Neutrophil (primary cell): Measurements from ENCODE around the gene ZNF879.

Experiments
- H3K27ac ChIP-seq: fragments of 200-600 bp; sonication (generic); 2 replicates; pipeline ENCODE4 v1.5.1; 2016; ENCODE audit warnings: mild to moderate bottlenecking, moderate library complexity
- H3K27me3 ChIP-seq: fragments of 200-600 bp; sonication (generic); 2 replicates; pipeline ENCODE4 v1.6.0; 2016; ENCODE audit warnings: mild to moderate bottlenecking
- H3K36me3 ChIP-seq: fragments of 200-600 bp; sonication (generic); 2 replicates; pipeline ENCODE4 v1.5.1; 2017
- H3K4me1 ChIP-seq, 2 experiments: fragments of 200-600 bp in 1 of 2; sonication (generic) in 1 of 2; 1 replicate in 1 of 2; 2 replicates in 1 of 2; pipeline versions ENCODE4 v1.5.1 to v1.6.1; 2013 to 2016; ENCODE audit warnings: low read depth in 1 of 2, low read length in 1 of 2, mild to moderate bottlenecking in 1 of 2, moderate library complexity in 1 of 2; ENCODE audit not compliant: control insufficient read depth in 1 of 2, insufficient read depth in 1 of 2
- H3K4me3 ChIP-seq, 2 experiments: fragments of 200-600 bp in 1 of 2; sonication (generic) in 1 of 2; 1 replicate in 1 of 2; 2 replicates in 1 of 2; pipeline ENCODE4 v1.5.1; 2013 to 2016; ENCODE audit warnings: low read depth in 1 of 2, low read length in 1 of 2, mild to moderate bottlenecking in 1 of 2, moderate library complexity in 1 of 2
- H3K9me3 ChIP-seq: fragments of 200-600 bp; sonication (generic); 2 replicates; pipeline ENCODE4 v1.5.1; 2016
- TF ChIP-seq, protein P1 (sequence below): fragments of 200-600 bp; sonication (generic); IDR thresholded peaks from 2 replicates; pipeline ENCODE4 v1.5.1; 2016; ENCODE audit warnings: antibody characterized with exemption

The ZNF879 gene

DNA sequence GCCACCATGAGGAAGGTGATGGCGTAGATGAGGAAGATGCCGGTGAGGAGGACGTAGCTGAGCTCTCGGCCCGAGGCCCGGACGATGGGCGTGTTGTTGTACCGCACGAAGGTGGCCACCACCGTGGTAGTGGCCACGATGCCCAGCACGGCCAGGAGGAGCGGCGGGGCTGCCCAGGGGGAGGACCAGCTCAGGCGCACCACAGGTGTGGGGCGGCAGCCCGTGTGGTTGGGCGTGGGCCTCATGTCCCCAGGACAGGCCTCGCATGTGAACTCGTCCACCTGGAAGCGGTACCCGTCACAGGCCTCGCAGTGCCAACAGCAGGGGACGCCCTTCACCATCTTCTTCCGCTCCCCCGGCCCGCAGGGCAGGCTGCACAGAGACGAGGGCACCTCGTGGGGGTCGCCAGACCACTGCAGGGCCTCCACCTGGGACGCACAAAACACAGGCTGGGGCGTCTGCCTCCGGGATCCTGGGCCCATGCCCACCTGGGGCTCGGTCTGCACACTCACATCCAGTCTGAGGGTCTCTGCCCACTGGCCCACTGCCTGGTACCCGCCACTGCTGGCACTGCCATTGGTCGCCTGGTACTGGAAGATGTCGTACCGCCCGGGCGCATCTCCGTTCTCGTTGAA, 37.2 kb upstream of the ZNF879 start:
- H3K4me1 ChIP-seq = no peaks in the 10 kb centered on the region
- H3K9me3 ChIP-seq = peaks cover 7% of the 10 kb centered on the region
- TF ChIP-seq, protein P1, sequence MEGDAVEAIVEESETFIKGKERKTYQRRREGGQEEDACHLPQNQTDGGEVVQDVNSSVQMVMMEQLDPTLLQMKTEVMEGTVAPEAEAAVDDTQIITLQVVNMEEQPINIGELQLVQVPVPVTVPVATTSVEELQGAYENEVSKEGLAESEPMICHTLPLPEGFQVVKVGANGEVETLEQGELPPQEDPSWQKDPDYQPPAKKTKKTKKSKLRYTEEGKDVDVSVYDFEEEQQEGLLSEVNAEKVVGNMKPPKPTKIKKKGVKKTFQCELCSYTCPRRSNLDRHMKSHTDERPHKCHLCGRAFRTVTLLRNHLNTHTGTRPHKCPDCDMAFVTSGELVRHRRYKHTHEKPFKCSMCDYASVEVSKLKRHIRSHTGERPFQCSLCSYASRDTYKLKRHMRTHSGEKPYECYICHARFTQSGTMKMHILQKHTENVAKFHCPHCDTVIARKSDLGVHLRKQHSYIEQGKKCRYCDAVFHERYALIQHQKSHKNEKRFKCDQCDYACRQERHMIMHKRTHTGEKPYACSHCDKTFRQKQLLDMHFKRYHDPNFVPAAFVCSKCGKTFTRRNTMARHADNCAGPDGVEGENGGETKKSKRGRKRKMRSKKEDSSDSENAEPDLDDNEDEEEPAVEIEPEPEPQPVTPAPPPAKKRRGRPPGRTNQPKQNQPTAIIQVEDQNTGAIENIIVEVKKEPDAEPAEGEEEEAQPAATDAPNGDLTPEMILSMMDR = no peak
- H3K27me3 ChIP-seq = no peaks in the 10 kb centered on the region
- no peak overlapping the region for H3K27ac ChIP-seq
- H3K4me3 ChIP-seq = no peak overlapping the region
- H3K36me3 ChIP-seq = no peaks in the 10 kb centered on the region

DNA sequence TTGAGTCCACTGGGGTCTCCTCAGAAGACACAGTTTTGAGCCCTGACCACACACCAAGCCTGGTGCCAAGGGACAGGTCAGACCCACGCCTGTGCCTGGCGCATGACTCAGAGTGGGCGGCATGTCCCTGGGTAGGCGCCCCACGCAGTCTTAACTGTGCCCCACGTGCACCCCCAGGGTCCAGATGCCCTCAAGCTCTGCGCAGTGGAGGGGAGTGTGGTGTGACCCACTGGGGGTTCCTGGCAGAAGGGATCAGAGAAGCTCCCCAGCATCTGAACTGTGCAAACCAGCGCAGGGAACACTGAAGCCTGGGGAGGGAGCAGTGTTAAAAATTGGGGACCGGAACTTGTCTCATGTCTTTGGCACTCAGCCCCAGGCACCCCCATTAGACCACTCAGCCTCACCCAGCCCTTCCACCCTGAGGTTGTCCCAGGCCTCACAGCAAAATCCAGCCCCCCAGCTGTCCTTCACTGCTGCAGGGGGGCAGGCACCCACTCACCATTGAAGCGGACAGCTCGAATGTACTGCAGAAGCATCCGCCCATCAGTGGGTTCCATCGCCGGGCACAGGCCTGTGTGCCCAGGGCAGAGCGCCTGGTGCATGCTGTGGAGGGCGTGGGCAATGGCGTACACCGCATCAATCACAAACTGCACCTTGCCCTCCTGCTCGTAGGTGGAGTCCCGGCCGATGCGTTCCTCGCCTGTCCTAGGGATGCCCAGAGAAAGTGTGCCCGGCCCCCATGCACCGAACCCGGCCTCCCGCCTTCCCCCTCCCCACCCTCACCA, 35.0 kb upstream of the ZNF879 start:
- Histone ChIP-seq H3K4me3 (no peak overlapping the region), H3K4me1 (no peaks in the 10 kb centered on the region), H3K36me3 (no peaks in the 10 kb centered on the region), H3K27ac (no peak overlapping the region), H3K9me3 (no peaks in the 10 kb centered on the region), H3K27me3 (peaks cover 16% of the 10 kb centered on the region)
- TF ChIP-seq, protein P1 = no peak

DNA sequence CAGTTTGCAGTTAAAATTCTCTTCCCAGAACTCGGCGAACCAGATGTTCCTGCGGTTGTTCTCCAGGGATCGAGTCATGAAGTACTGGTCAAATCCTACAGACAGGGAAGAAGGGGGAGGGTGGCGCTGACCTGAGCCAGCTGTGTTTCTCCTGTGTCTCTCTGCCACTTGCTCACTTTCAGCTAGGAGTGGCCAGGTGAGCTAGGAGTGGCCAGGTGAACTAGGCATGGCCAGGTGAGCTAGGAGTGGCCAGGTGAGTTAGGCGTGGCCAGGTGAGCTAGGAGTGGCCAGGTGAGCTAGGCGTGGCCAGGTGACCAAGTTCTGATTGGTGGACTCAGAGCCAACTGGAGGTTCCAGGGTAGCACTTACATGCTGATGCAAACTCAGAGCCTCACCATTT, 34.3 kb upstream of the ZNF879 start:
- TF ChIP-seq, protein P1 = no peak
- Histone ChIP-seq H3K9me3 (no peaks in the 10 kb centered on the region), H3K27ac (no peak overlapping the region), H3K4me1 (no peaks in the 10 kb centered on the region), H3K36me3 (no peaks in the 10 kb centered on the region), H3K4me3 (no peak overlapping the region), H3K27me3 (peaks cover 23% of the 10 kb centered on the region)

DNA sequence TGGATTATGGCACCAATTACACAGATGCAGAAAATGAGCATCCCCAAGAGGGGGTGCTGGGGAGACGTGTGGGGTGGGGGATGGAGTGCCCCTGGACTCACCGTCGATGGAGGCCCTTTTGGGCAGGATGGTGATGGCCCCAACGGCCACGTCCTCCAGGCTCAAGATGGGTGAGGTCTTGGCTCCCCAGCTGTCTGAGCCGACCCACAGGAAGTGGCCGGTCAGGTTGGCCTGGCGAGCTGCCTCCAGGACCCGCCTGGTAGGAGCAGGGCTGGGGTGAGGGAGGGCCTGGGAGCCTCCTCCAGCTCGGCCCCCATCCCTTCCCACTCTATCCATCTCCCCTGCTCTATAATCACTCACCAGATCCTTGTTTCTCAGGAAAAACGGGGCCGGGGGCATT, 33.1 kb upstream of the ZNF879 start:
- Histone ChIP-seq H3K4me1 (no peaks in the 10 kb centered on the region), H3K4me3 (no peak overlapping the region), H3K27ac (no peak overlapping the region), H3K27me3 (peaks cover 35% of the 10 kb centered on the region), H3K9me3 (no peaks in the 10 kb centered on the region), H3K36me3 (no peaks in the 10 kb centered on the region)
- TF ChIP-seq, protein P1 = no peak

DNA sequence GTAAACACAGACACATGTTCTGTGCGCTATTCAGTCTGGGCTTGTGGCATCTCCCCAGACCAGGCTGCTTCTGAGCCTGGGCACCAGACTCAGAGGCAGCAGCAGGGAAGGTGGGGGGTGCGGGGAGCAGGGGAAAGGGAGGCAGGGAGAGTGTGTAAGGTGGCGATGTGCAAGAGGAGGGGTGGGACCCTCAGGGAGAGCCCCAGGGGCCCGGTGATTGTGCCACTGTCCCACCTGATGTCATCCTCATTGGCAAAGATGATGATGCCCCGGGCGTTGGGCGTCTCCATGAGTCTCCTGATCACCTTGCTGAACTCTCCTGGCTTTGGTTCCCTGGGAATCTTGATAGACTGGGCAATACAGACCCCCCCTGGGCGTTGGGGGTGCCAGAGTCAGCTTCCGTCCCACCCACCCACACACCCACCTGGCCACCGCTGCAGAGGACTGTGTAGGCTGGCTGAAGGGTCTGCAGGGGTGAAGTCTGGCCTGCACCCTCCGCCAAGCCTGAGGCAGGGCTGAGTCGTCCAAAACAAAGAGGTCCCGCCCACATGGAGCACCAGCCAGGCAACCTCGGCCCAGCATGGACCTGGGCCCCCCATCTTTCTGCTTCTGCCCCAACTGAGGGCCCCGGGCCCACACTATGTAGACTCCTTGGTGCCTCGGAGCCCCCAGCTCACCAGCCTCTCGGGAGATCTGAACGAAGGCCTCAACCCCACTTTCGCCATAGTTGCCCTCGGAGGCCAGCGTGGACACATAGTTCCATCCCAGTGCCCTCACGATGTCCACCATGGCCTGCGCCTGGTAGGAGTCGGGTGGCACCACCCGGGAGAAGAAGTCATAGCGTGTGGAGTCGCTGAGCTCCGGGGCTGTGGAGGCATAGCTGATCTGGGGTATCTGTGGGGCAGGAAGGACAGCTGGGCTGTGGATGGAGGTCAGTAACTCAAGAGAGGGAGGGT, 32.1 kb upstream of the ZNF879 start:
- Histone ChIP-seq H3K4me1 (no peaks in the 10 kb centered on the region), H3K36me3 (no peaks in the 10 kb centered on the region), H3K27me3 (peaks cover 45% of the 10 kb centered on the region), H3K27ac (no peak overlapping the region), H3K9me3 (no peaks in the 10 kb centered on the region), H3K4me3 (no peak overlapping the region)
- TF ChIP-seq, protein P1 = no peak
